Measurements from ENCODE around the gene ZNF746.

The ZNF746 gene

GRCh38 chr7:149490083-149490760, 7.4 kb downstream of the ZNF746 start:
- no peaks in the 10 kb centered on the region for H3K4me1 ChIP-seq (ENCODE audit: control insufficient read depth, insufficient read depth, low read length, poor library complexity, severe bottlenecking)
- H3K4me3 ChIP-seq (ENCODE audit: extremely low read depth, insufficient read depth, low read length, poor library complexity, severe bottlenecking): no peak overlapping the region
- peaks cover 89% of the 10 kb centered on the region for H3K36me3 ChIP-seq (ENCODE audit: control insufficient read depth, insufficient read depth, low read length)
- WGBS, 2 experiments (ENCODE audit: insufficient coverage in 2 of 2): 95 to 97% methylated on average over 12 to 15 of the region's 15 CpGs
- H3K27ac ChIP-seq (ENCODE audit: low read depth, low read length, severe bottlenecking): no peak overlapping the region
- no peaks in the 10 kb centered on the region for H3K9me3 ChIP-seq (ENCODE audit: control insufficient read depth, low read length)

GRCh38 chr7:149489391-149490024, 8.1 kb downstream of the ZNF746 start:
- no peaks in the 10 kb centered on the region for H3K9me3 ChIP-seq (ENCODE audit: control insufficient read depth, low read length)
- peaks cover 93% of the 10 kb centered on the region for H3K36me3 ChIP-seq (ENCODE audit: control insufficient read depth, insufficient read depth, low read length)
- no peak overlapping the region for H3K27ac ChIP-seq (ENCODE audit: low read depth, low read length, severe bottlenecking)
- H3K4me3 ChIP-seq (ENCODE audit: extremely low read depth, insufficient read depth, low read length, poor library complexity, severe bottlenecking): no peak overlapping the region
- WGBS, 2 experiments (ENCODE audit: insufficient coverage in 2 of 2): 91 to 95% methylated on average over 12 to 13 of the region's 15 CpGs
- no peaks in the 10 kb centered on the region for H3K4me1 ChIP-seq (ENCODE audit: control insufficient read depth, insufficient read depth, low read length, poor library complexity, severe bottlenecking)

- WGBS, 2 experiments (ENCODE audit: insufficient coverage in 2 of 2): no CpG with 5 or more reads among the region's 1 CpG
- Histone ChIP-seq H3K9me3 (ENCODE audit: control insufficient read depth, low read length) (peaks cover 13% of the 10 kb centered on the region), H3K4me3 (ENCODE audit: extremely low read depth, insufficient read depth, low read length, poor library complexity, severe bottlenecking) (no peak overlapping the region), H3K4me1 (ENCODE audit: control insufficient read depth, insufficient read depth, low read length, poor library complexity, severe bottlenecking) (peaks cover 8% of the 10 kb centered on the region), H3K36me3 (ENCODE audit: control insufficient read depth, insufficient read depth, low read length) (peaks cover 76% of the 10 kb centered on the region), H3K27ac (ENCODE audit: low read depth, low read length, severe bottlenecking) (no peak overlapping the region)
These were observed 18.0 kb downstream of the ZNF746 start for GRCh38 chr7:149479568-149479967.

- Histone ChIP-seq H3K36me3 (ENCODE audit: control insufficient read depth, insufficient read depth, low read length) (peaks cover 84% of the 10 kb centered on the region), H3K27ac (ENCODE audit: low read depth, low read length, severe bottlenecking) (no peak overlapping the region), H3K9me3 (ENCODE audit: control insufficient read depth, low read length) (peaks cover 13% of the 10 kb centered on the region), H3K4me1 (ENCODE audit: control insufficient read depth, insufficient read depth, low read length, poor library complexity, severe bottlenecking) (peaks cover 8% of the 10 kb centered on the region), H3K4me3 (ENCODE audit: extremely low read depth, insufficient read depth, low read length, poor library complexity, severe bottlenecking) (no peak overlapping the region)
- 91 to 100% methylated on average over 1 of the region's 1 CpG for WGBS, 2 experiments (ENCODE audit: insufficient coverage in 2 of 2)
These were observed 18.9 kb downstream of the ZNF746 start for GRCh38 chr7:149478754-149479153.

GRCh38 chr7:149477494-149478443, 19.8 kb downstream of the ZNF746 start:
- 93% methylated on average over 13 to 17 of the region's 18 CpGs for WGBS, 2 experiments (ENCODE audit: insufficient coverage in 2 of 2)
- Histone ChIP-seq H3K4me3 (ENCODE audit: extremely low read depth, insufficient read depth, low read length, poor library complexity, severe bottlenecking) (no peak overlapping the region), H3K36me3 (ENCODE audit: control insufficient read depth, insufficient read depth, low read length) (peaks cover 88% of the 10 kb centered on the region), H3K9me3 (ENCODE audit: control insufficient read depth, low read length) (peaks cover 13% of the 10 kb centered on the region), H3K27ac (ENCODE audit: low read depth, low read length, severe bottlenecking) (peak overlapping the region; percentile 29), H3K4me1 (ENCODE audit: control insufficient read depth, insufficient read depth, low read length, poor library complexity, severe bottlenecking) (peaks cover 8% of the 10 kb centered on the region)

- Histone ChIP-seq H3K4me3 (ENCODE audit: extremely low read depth, insufficient read depth, low read length, poor library complexity, severe bottlenecking) (no peak overlapping the region), H3K27ac (ENCODE audit: low read depth, low read length, severe bottlenecking) (no peak overlapping the region), H3K36me3 (ENCODE audit: control insufficient read depth, insufficient read depth, low read length) (peaks cover 90% of the 10 kb centered on the region), H3K4me1 (ENCODE audit: control insufficient read depth, insufficient read depth, low read length, poor library complexity, severe bottlenecking) (peaks cover 8% of the 10 kb centered on the region), H3K9me3 (ENCODE audit: control insufficient read depth, low read length) (peaks cover 13% of the 10 kb centered on the region)
- 94 to 100% methylated on average over 7 to 12 of the region's 12 CpGs for WGBS, 2 experiments (ENCODE audit: insufficient coverage in 2 of 2)
These were observed 20.8 kb downstream of the ZNF746 start for GRCh38 chr7:149476791-149477190.

- peaks cover 8% of the 10 kb centered on the region for H3K4me1 ChIP-seq (ENCODE audit: control insufficient read depth, insufficient read depth, low read length, poor library complexity, severe bottlenecking)
- H3K36me3 ChIP-seq (ENCODE audit: control insufficient read depth, insufficient read depth, low read length): peaks cover 92% of the 10 kb centered on the region
- H3K27ac ChIP-seq (ENCODE audit: low read depth, low read length, severe bottlenecking): no peak overlapping the region
- WGBS, 2 experiments (ENCODE audit: insufficient coverage in 2 of 2): 97 to 99% methylated on average over 17 to 20 of the region's 21 CpGs
- no peak overlapping the region for H3K4me3 ChIP-seq (ENCODE audit: extremely low read depth, insufficient read depth, low read length, poor library complexity, severe bottlenecking)
- H3K9me3 ChIP-seq (ENCODE audit: control insufficient read depth, low read length): peaks cover 23% of the 10 kb centered on the region
These were observed 22.2 kb downstream of the ZNF746 start for GRCh38 chr7:149475121-149476045.

GRCh38 chr7:149474309-149475120, 23.1 kb downstream of the ZNF746 start:
- WGBS, 2 experiments (ENCODE audit: insufficient coverage in 2 of 2): 95 to 98% methylated on average over 71 to 75 of the region's 77 CpGs
- peaks cover 83% of the 10 kb centered on the region for H3K36me3 ChIP-seq (ENCODE audit: control insufficient read depth, insufficient read depth, low read length)

GRCh38 chr7:149473251-149473650, 24.4 kb downstream of the ZNF746 start:
- H3K27ac ChIP-seq (ENCODE audit: low read depth, low read length, severe bottlenecking): no peak overlapping the region
- no peak overlapping the region for H3K4me3 ChIP-seq (ENCODE audit: extremely low read depth, insufficient read depth, low read length, poor library complexity, severe bottlenecking)
- 93 to 100% methylated on average over 5 to 6 of the region's 6 CpGs for WGBS, 2 experiments (ENCODE audit: insufficient coverage in 2 of 2)
- H3K9me3 ChIP-seq (ENCODE audit: control insufficient read depth, low read length): peaks cover 10% of the 10 kb centered on the region
- peaks cover 72% of the 10 kb centered on the region for H3K36me3 ChIP-seq (ENCODE audit: control insufficient read depth, insufficient read depth, low read length)
- H3K4me1 ChIP-seq (ENCODE audit: control insufficient read depth, insufficient read depth, low read length, poor library complexity, severe bottlenecking): peaks cover 6% of the 10 kb centered on the region

More at GRCh38 chr7:149474309-149475120, 23.1 kb downstream of the ZNF746 start:
- H3K4me3 ChIP-seq (ENCODE audit: extremely low read depth, insufficient read depth, low read length, poor library complexity, severe bottlenecking): no peak overlapping the region
- peaks cover 8% of the 10 kb centered on the region for H3K4me1 ChIP-seq (ENCODE audit: control insufficient read depth, insufficient read depth, low read length, poor library complexity, severe bottlenecking)
- peaks cover 18% of the 10 kb centered on the region for H3K9me3 ChIP-seq (ENCODE audit: control insufficient read depth, low read length)
- H3K27ac ChIP-seq (ENCODE audit: low read depth, low read length, severe bottlenecking): no peak overlapping the region
